ENCODE measurements around the gene PXYLP1. TPM values are rescaled to one million over a fixed set of nuclear protein-coding genes. Genes with fewer than 3 reads are reported as not detected.

The PXYLP1 gene
- total RNA-seq, 2 experiments from 2014 or later: 3.6 to 4.2 TPM

GRCh38 chr3:141230293-141230692, 1.3 kb upstream of the PXYLP1 start:
- H3K4me2 ChIP-seq (ENCODE audit: low read length): no peak overlapping the region
- H3K79me2 ChIP-seq (ENCODE audit: insufficient read depth, low read depth, low read length): no peaks in the 10 kb centered on the region
- no peaks in the 10 kb centered on the region for H4K20me1 ChIP-seq (ENCODE audit: insufficient read depth, low read length)
- POLR2A ChIA-PET: interaction anchor here (0.7 kb wide), 1 partner anchor 106 kb away, joined by 3 read pairs; no protein-coding TSS in a partner anchor
- no TSS peak for BruUV-seq (replicated peaks)
- DNase-seq (ENCODE audit: low spot score): no peak
- no peaks in the 10 kb centered on the region for H3K36me3 ChIP-seq (ENCODE audit: insufficient read depth, low read length)
- no peaks in the 10 kb centered on the region for H3K9me3 ChIP-seq (ENCODE audit: low read length)
- H3K4me1 ChIP-seq (ENCODE audit: insufficient read depth, low read length, poor library complexity, severe bottlenecking): peaks cover 7% of the 10 kb centered on the region
- TF ChIP-seq EZH2phosphoT487 (IDR thresholded peaks at IDR 0.05; ENCODE audit: borderline replicate concordance, low read depth, low read length) (no peak), CTCF (conservative IDR thresholded peaks at IDR 0.05; ENCODE audit: low read length) (no peak)
- H2AFZ ChIP-seq (ENCODE audit: low read length): no peak overlapping the region; the same call in 1 of the 2 replicates
- no peaks in the 10 kb centered on the region for H3K9me2 ChIP-seq (ENCODE audit: insufficient read depth, low read length)
- H3K27ac ChIP-seq (ENCODE audit: low read depth, low read length, poor library complexity, severe bottlenecking): no peak overlapping the region
- intact Hi-C loops (cut with micrococcal nuclease; ENCODE audit: unreplicated experiment): loop anchor here (5.0 kb wide), 2 partner anchors 47 to 222 kb away; no protein-coding TSS in a partner anchor
- no peak overlapping the region for H3K4me3 ChIP-seq (ENCODE audit: low read depth, low read length, poor library complexity, severe bottlenecking)
- CTCF ChIA-PET (ENCODE audit: unreplicated experiment): no interaction called here

- no peaks in the 10 kb centered on the region for H3K36me3 ChIP-seq (ENCODE audit: insufficient read depth, low read length)
- H4K20me1 ChIP-seq (ENCODE audit: insufficient read depth, low read length): no peaks in the 10 kb centered on the region
- no peak for DNase-seq (ENCODE audit: low spot score)
- peaks cover 7% of the 10 kb centered on the region for H3K4me1 ChIP-seq (ENCODE audit: insufficient read depth, low read length, poor library complexity, severe bottlenecking)
- no peak for TF ChIP-seq CTCF (conservative IDR thresholded peaks at IDR 0.05; ENCODE audit: low read length)
- TF ChIP-seq EZH2phosphoT487 (IDR thresholded peaks at IDR 0.05; ENCODE audit: borderline replicate concordance, low read depth, low read length): no peak
- BruUV-seq (replicated peaks): no TSS peak
- no peaks in the 10 kb centered on the region for H3K79me2 ChIP-seq (ENCODE audit: insufficient read depth, low read depth, low read length)
- POLR2A ChIA-PET: interaction anchor here (1.0 to 1.2 kb wide), 3 partner anchors 33 to 276 kb away, joined by 3 to 5 read pairs (median 4); no protein-coding TSS in a partner anchor
- peak overlapping the region; percentile 73 for H3K4me3 ChIP-seq (ENCODE audit: low read depth, low read length, poor library complexity, severe bottlenecking)
- H3K9me2 ChIP-seq (ENCODE audit: insufficient read depth, low read length): no peaks in the 10 kb centered on the region
- H3K27ac ChIP-seq (ENCODE audit: low read depth, low read length, poor library complexity, severe bottlenecking): no peak overlapping the region
- peak overlapping the region; percentile 84 for H3K4me2 ChIP-seq (ENCODE audit: low read length)
- intact Hi-C loops (cut with micrococcal nuclease; ENCODE audit: unreplicated experiment): loop anchor here (5.0 kb wide), 2 partner anchors 45 to 220 kb away; no protein-coding TSS in a partner anchor
- H3K9me3 ChIP-seq (ENCODE audit: low read length): no peaks in the 10 kb centered on the region
- CTCF ChIA-PET (ENCODE audit: unreplicated experiment): interaction anchor here (0.5 to 0.6 kb wide), 5 partner anchors 35 to 209 kb away, joined by 3 to 8 read pairs (median 4); no protein-coding TSS in a partner anchor
- peak overlapping the region; percentile 64; the same call in 1 of the 2 replicates for H2AFZ ChIP-seq (ENCODE audit: low read length)
Observed at GRCh38 chr3:141231952-141232823, 563 bp downstream of the PXYLP1 start.

Data from OCI-LY7 (cell line).